HepG2 (cell line): ENCODE data around the gene REEP2. TPM values are rescaled to one million over a fixed set of nuclear protein-coding genes. Genes with fewer than 3 reads are reported as not detected.

Experiments
- ATF6 ChIP-seq: sonication (generic); formaldehyde crosslinking; conservative IDR thresholded peaks from 2 replicates; pipeline ENCODE4 v1.4.0; 2020; ENCODE audit warnings: missing genetic modification reagents
- DBP ChIP-seq: sonication (generic); formaldehyde crosslinking; IDR thresholded peaks from 2 replicates; pipeline ENCODE4 v1.4.0; 2020; ENCODE audit warnings: missing genetic modification reagents; ENCODE audit errors: not compliant biosample characterization
- ELF1 ChIP-seq: sonication (generic); formaldehyde crosslinking; IDR thresholded peaks from 2 replicates; pipeline ENCODE4 v1.4.0; 2020; ENCODE audit warnings: missing genetic modification reagents
- ETS1 ChIP-seq: sonication (generic); formaldehyde crosslinking; IDR thresholded peaks from 2 replicates; pipeline ENCODE4 v1.4.0; 2020; ENCODE audit warnings: missing genetic modification reagents
- FOXK1 ChIP-seq: sonication (generic); formaldehyde crosslinking; IDR thresholded peaks from 2 replicates; pipeline ENCODE4 v1.4.0; 2020; ENCODE audit warnings: low read depth, missing genetic modification reagents, borderline replicate concordance
- HOXA9 ChIP-seq: sonication (generic); formaldehyde crosslinking; IDR thresholded peaks from 2 replicates; pipeline ENCODE4 v1.8.1; 2022; ENCODE audit warnings: missing genetic modification reagents, mild to moderate bottlenecking, moderate library complexity, borderline replicate concordance
- KAT2B ChIP-seq: fragments of 150-350 bp; IDR thresholded peaks from 2 replicates; pipeline ENCODE4 v1.6.1; 2014; ENCODE audit warnings: low read depth, low read length, borderline replicate concordance
- KAT7 ChIP-seq: IDR thresholded peaks from 2 replicates; pipeline ENCODE4 v1.6.1; 2018; ENCODE audit warnings: borderline replicate concordance, missing compliant biosample characterization
- MYPOP ChIP-seq: sonication (generic); formaldehyde crosslinking; IDR thresholded peaks from 2 replicates; pipeline ENCODE4 v1.8.1; 2023; ENCODE audit warnings: mild to moderate bottlenecking, moderate library complexity, missing genetic modification reagents
- NFKB2 ChIP-seq: sonication (generic); formaldehyde crosslinking; IDR thresholded peaks from 2 replicates; pipeline ENCODE4 v1.4.0; 2020; ENCODE audit warnings: missing genetic modification reagents, borderline replicate concordance
- NONO ChIP-seq, 2 experiments: fragments of 450-650 bp in 1 of 2; sonication (generic) in 1 of 2; formaldehyde crosslinking in 1 of 2; IDR thresholded peaks in 1 of 2; conservative IDR thresholded peaks in 1 of 2; 2 replicates each; pipeline versions ENCODE4 v1.6.1 to v1.8.0; 2017 to 2022; ENCODE audit warnings: mild to moderate bottlenecking in 1 of 2, missing genetic modification reagents in 1 of 2, moderate library complexity in 1 of 2
- PITX1 ChIP-seq: sonication (generic); formaldehyde crosslinking; IDR thresholded peaks from 2 replicates; pipeline ENCODE4 v1.5.1; 2020; ENCODE audit warnings: mild to moderate bottlenecking, missing genetic modification reagents
- REPIN1 ChIP-seq: sonication (generic); formaldehyde crosslinking; IDR thresholded peaks from 2 replicates; pipeline ENCODE4 v1.8.0; 2022; ENCODE audit warnings: missing genetic modification reagents, low read depth, mild to moderate bottlenecking, borderline replicate concordance
- SAP130 ChIP-seq: IDR thresholded peaks from 2 replicates; pipeline ENCODE4 v1.6.1; 2016; ENCODE audit warnings: low read depth
- SCMH1 ChIP-seq: sonication (generic); formaldehyde crosslinking; IDR thresholded peaks from 2 replicates; pipeline ENCODE4 v1.9.0; 2021; ENCODE audit warnings: missing genetic modification reagents, mild to moderate bottlenecking, borderline replicate concordance
- SP4 ChIP-seq: sonication (generic); formaldehyde crosslinking; IDR thresholded peaks from 2 replicates; pipeline ENCODE4 v1.8.1; 2023; ENCODE audit warnings: mild to moderate bottlenecking, missing genetic modification reagents
- ZEB1 ChIP-seq: IDR thresholded peaks from 2 replicates; pipeline ENCODE4 v1.6.1; 2012; ENCODE audit warnings: mild to moderate bottlenecking, low read depth, inconsistent platforms; ENCODE audit not compliant: insufficient replicate concordance
- ZNF33B ChIP-seq: sonication (generic); formaldehyde crosslinking; IDR thresholded peaks from 2 replicates; pipeline ENCODE4 v1.5.1; 2020; ENCODE audit warnings: mild to moderate bottlenecking, missing genetic modification reagents
- ZNF468 ChIP-seq: sonication (generic); formaldehyde crosslinking; IDR thresholded peaks from 2 replicates; pipeline ENCODE4 v1.8.0; 2022; ENCODE audit warnings: mild to moderate bottlenecking, moderate library complexity, missing genetic modification reagents
- ZNF549 ChIP-seq: sonication (generic); formaldehyde crosslinking; IDR thresholded peaks from 2 replicates; pipeline ENCODE4 v1.5.0; 2020; ENCODE audit warnings: missing genetic modification reagents
- ZNF616 ChIP-seq: sonication (generic); formaldehyde crosslinking; IDR thresholded peaks from 2 replicates; pipeline ENCODE4 v1.5.0; 2020; ENCODE audit warnings: low read depth, mild to moderate bottlenecking, missing genetic modification reagents
- polyA plus RNA-seq, 8 experiments: library from polyadenylated mRNA; depleted of rRNA in 3 of 8; stranded (reverse) in 7 of 8; unstranded in 1 of 8; fragments of >200 nt; fragmentation: Illumina TruSeq in 4 of 8; extraction: Trizol in 4 of 8; gene quantifications; 2 replicates each; pipeline versions ENCODE4 v1.2.1 to v1.2.3, GENCODE V29; 2011 to 2016; ENCODE audit warnings: low read depth in 4 of 8, missing spikeins in 1 of 8, mixed read lengths in 1 of 8; ENCODE audit not compliant: insufficient read depth in 1 of 8
- total RNA-seq, 5 experiments: library from RNA; depleted of rRNA; stranded (reverse); fragments of >200 nt; fragmentation: Illumina TruSeq; extraction: Trizol; gene quantifications; 2 replicates each; pipeline ENCODE4 v1.2.3, GENCODE V29; 2016; ENCODE audit warnings: low read depth in 1 of 5
- TF ChIP-seq, protein P1 (sequence below): sonication (generic); formaldehyde crosslinking; IDR thresholded peaks from 2 replicates; pipeline ENCODE4 v1.5.0; 2020; ENCODE audit warnings: missing genetic modification reagents
- TF ChIP-seq, protein P2 (sequence below): sonication (generic); formaldehyde crosslinking; IDR thresholded peaks from 2 replicates; pipeline ENCODE4 v1.5.0; 2020; ENCODE audit warnings: mild to moderate bottlenecking, low read depth, missing genetic modification reagents, borderline replicate concordance

The REEP2 gene
- total and polyA plus RNA-seq, 2 of the 13 experiments (the other 11 are each of a cell fraction or from before 2014, with no cell fraction given) = 5.3 to 7.8 TPM

GRCh38 chr5:138466125-138466899 is 27.5 kb downstream of the REEP2 start (continued):
- TF ChIP-seq KAT7 (CRISPR knock-in tag) = no peak
- TF ChIP-seq MYPOP = 0 out of 2 replicates have a peak, but pooled peaks have one; percentile 49
- 0 out of 2 replicates have a peak, but pooled peaks have one; percentile 49 for TF ChIP-seq ZNF33B (CRISPR knock-in tag)
- no peak for TF ChIP-seq REPIN1
- no peak for TF ChIP-seq ZEB1
- no peak for TF ChIP-seq SP4 (CRISPR knock-in tag)
- no peak for TF ChIP-seq KAT2B
- 0 out of 2 replicates have a peak, but pooled peaks have one; percentile 27 for TF ChIP-seq FOXK1 (CRISPR knock-in tag)
- TF ChIP-seq ELF1 (CRISPR knock-in tag) = no peak
- TF ChIP-seq SAP130 (CRISPR knock-in tag) = peak; percentile 92
- no peak for TF ChIP-seq SCMH1 (CRISPR knock-in tag)
- no peak for TF ChIP-seq ZNF549 (CRISPR knock-in tag)
- TF ChIP-seq NFKB2 = no peak
- no peak for TF ChIP-seq ZNF616 (CRISPR knock-in tag)
- no peak for TF ChIP-seq ZNF468
- no peak for TF ChIP-seq ATF6 (CRISPR knock-in tag)
- no peak for TF ChIP-seq PITX1 (CRISPR knock-in tag)
- no peak for TF ChIP-seq ETS1 (CRISPR knock-in tag)
- TF ChIP-seq DBP = no peak
- TF ChIP-seq, protein P1, sequence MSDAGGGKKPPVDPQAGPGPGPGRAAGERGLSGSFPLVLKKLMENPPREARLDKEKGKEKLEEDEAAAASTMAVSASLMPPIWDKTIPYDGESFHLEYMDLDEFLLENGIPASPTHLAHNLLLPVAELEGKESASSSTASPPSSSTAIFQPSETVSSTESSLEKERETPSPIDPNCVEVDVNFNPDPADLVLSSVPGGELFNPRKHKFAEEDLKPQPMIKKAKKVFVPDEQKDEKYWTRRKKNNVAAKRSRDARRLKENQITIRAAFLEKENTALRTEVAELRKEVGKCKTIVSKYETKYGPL = no peak
- TF ChIP-seq, protein P2, sequence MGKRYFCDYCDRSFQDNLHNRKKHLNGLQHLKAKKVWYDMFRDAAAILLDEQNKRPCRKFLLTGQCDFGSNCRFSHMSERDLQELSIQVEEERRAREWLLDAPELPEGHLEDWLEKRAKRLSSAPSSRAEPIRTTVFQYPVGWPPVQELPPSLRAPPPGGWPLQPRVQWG (CRISPR knock-in tag) = no peak
- no peak for TF ChIP-seq HOXA9 (CRISPR knock-in tag)
- TF ChIP-seq NONO (IDR thresholded peaks at IDR 0.05) = no peak
- no peak for TF ChIP-seq NONO (CRISPR knock-in tag; conservative IDR thresholded peaks at IDR 0.05)
